SU-DHL-6 (cell line): ENCODE data around the gene KCNJ15.

Experiments
- H2AFZ ChIP-seq: fragments of 200-600 bp; sonication (generic); 2 replicates; pipeline ENCODE4 v1.6.1; 2014; ENCODE audit warnings: low read depth, mild to moderate bottlenecking, moderate library complexity, mixed read lengths, antibody characterized with exemption, low read length; ENCODE audit not compliant: severe bottlenecking
- H3F3A ChIP-seq: fragments of 200-600 bp; shearing (Covaris generic); 2 replicates; pipeline ENCODE4 v1.6.0; 2016; ENCODE audit warnings: antibody characterized with exemption, mild to moderate bottlenecking; ENCODE audit not compliant: insufficient read depth
- H3K27ac ChIP-seq: fragments of 200-600 bp; sonication (generic); 2 replicates; pipeline ENCODE4 v1.5.1; 2016; ENCODE audit warnings: low read depth, mild to moderate bottlenecking, low read length, moderate library complexity, mixed read lengths
- H3K27me3 ChIP-seq: fragments of 200-600 bp; sonication (generic), shearing (Covaris generic); 2 replicates; pipeline ENCODE4 v1.6.0; 2014; ENCODE audit warnings: mild to moderate bottlenecking, low read length
- H3K36me3 ChIP-seq: fragments of 200-600 bp; sonication (generic); 2 replicates; pipeline ENCODE4 v1.6.1; 2014; ENCODE audit warnings: mild to moderate bottlenecking, low read length, mixed read lengths
- H3K4me2 ChIP-seq: fragments of 300-600, 200-600 bp; shearing (Covaris generic), sonication (generic); 2 replicates; pipeline ENCODE4 v1.6.0; 2014; ENCODE audit warnings: low read length, low read depth, mild to moderate bottlenecking; ENCODE audit not compliant: poor library complexity, severe bottlenecking
- H3K4me3 ChIP-seq: fragments of 200-600 bp; sonication (generic); 2 replicates; pipeline ENCODE4 v1.5.1; 2014; ENCODE audit warnings: antibody characterized with exemption, low read length, mild to moderate bottlenecking, mixed read lengths; ENCODE audit not compliant: insufficient read depth, poor library complexity, severe bottlenecking
- H3K79me2 ChIP-seq: fragments of 200-600 bp; sonication (generic); 2 replicates; pipeline ENCODE4 v1.6.1; 2014; ENCODE audit warnings: mild to moderate bottlenecking, low read length, moderate library complexity; ENCODE audit not compliant: insufficient read depth
- H3K9ac ChIP-seq: fragments of 200-600 bp; sonication (generic); 2 replicates; pipeline ENCODE4 v1.7.0; 2014; ENCODE audit warnings: mild to moderate bottlenecking, low read length
- H3K9me2 ChIP-seq: fragments of 200-600 bp; sonication (generic); replicated peaks from 2 replicates; pipeline ENCODE4 v1.6.1; 2014; ENCODE audit warnings: low read length; ENCODE audit not compliant: insufficient read depth
- H3K9me3 ChIP-seq: fragments of 200-600 bp; sonication (generic); 2 replicates; pipeline ENCODE4 v1.6.1; 2014; ENCODE audit warnings: low read length, mixed read lengths; ENCODE audit not compliant: insufficient read depth
- H4K20me1 ChIP-seq: fragments of 200-600 bp; sonication (generic); 2 replicates; pipeline ENCODE4 v1.6.1; 2014; ENCODE audit warnings: low read depth, mild to moderate bottlenecking, antibody characterized with exemption, low read length, moderate library complexity, mixed read lengths
- CTCF ChIP-seq: fragments of 200-600 bp; sonication (generic); IDR thresholded peaks from one replicate; pipeline ENCODE4 v1.5.1; 2017; ENCODE audit warnings: antibody characterized with exemption, mild to moderate bottlenecking, low read length, moderate library complexity; ENCODE audit not compliant: insufficient read depth, poor library complexity, severe bottlenecking
- EZH2phosphoT487 ChIP-seq: fragments of 200-600 bp; sonication (generic), shearing (Covaris generic); conservative IDR thresholded peaks from 2 replicates; pipeline ENCODE4 v1.6.1; 2018; ENCODE audit warnings: mild to moderate bottlenecking, antibody characterized with exemption, low read length, moderate library complexity, mixed read lengths

KCNJ15 gene

DNA sequence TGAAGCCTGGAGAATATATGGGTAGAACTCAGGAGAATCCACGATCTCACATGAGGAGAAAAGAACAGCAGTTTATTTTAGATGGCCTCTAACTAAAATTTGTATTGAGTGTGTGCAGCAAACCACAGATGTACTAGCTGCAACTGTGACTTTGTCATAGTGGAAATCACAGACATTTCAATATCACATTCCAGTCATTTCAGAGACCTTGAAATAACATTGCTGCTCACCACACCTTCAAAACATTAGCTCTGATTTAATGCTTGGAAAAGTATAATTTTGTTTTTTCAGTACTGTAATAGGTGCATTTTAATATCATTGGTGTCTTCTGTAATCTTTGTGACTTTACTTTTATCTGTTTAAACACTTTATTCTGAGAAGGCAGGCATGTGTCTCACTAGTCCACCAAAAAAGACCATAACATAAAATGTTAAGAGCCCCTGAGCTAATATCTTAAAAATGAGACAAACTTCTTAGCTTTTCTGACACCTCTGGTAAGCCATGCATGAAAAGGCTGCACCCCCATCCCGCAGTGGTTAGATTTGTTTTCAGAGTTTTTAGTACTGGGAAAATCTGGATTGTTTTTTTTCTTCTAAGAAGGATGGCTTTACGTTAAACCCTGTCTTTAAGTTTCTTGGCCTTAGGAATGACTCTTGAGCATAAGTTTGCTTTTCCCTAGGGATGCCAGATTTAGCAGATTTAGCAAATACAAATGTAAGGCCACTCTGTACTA, 30.1 kb downstream of the KCNJ15 start:
- H3K4me2 ChIP-seq: no peak overlapping the region
- H3K27ac ChIP-seq: no peak overlapping the region
- no peak overlapping the region for H3K4me3 ChIP-seq
- no peaks in the 10 kb centered on the region for H3K79me2 ChIP-seq
- H4K20me1 ChIP-seq: no peaks in the 10 kb centered on the region
- no peak overlapping the region for H2AFZ ChIP-seq
- no peak overlapping the region for H3K9ac ChIP-seq
- no peaks in the 10 kb centered on the region for H3F3A ChIP-seq
- no peaks in the 10 kb centered on the region for H3K9me3 ChIP-seq
- TF ChIP-seq EZH2phosphoT487: no peak
- TF ChIP-seq CTCF: no peak
- no peaks in the 10 kb centered on the region for H3K9me2 ChIP-seq
- no peaks in the 10 kb centered on the region for H3K36me3 ChIP-seq
- no peaks in the 10 kb centered on the region for H3K27me3 ChIP-seq

- Histone ChIP-seq H3K36me3 (no peaks in the 10 kb centered on the region), H3K4me2 (no peak overlapping the region), H3K4me3 (no peak overlapping the region), H3K9me3 (no peaks in the 10 kb centered on the region), H3K9me2 (no peaks in the 10 kb centered on the region), H3F3A (no peaks in the 10 kb centered on the region), H3K27ac (no peak overlapping the region), H3K27me3 (no peaks in the 10 kb centered on the region), H3K79me2 (no peaks in the 10 kb centered on the region), H2AFZ (no peak overlapping the region), H3K9ac (no peak overlapping the region), H4K20me1 (no peaks in the 10 kb centered on the region)
- TF ChIP-seq CTCF: no peak
- TF ChIP-seq EZH2phosphoT487: no peak
Observed at GRCh38 chr21:38287476-38287875, 30.7 kb downstream of the KCNJ15 start.

GRCh38 chr21:38289705-38290485, 33.1 kb downstream of the KCNJ15 start:
- no peak overlapping the region for H2AFZ ChIP-seq
- no peak overlapping the region for H3K9ac ChIP-seq
- TF ChIP-seq CTCF: no peak
- no peak for TF ChIP-seq EZH2phosphoT487
- H3K9me2 ChIP-seq: no peaks in the 10 kb centered on the region
- H3K36me3 ChIP-seq: no peaks in the 10 kb centered on the region
- no peaks in the 10 kb centered on the region for H4K20me1 ChIP-seq
- H3K4me2 ChIP-seq: no peak overlapping the region
- H3K27ac ChIP-seq: no peak overlapping the region
- no peaks in the 10 kb centered on the region for H3K9me3 ChIP-seq
- no peaks in the 10 kb centered on the region for H3K79me2 ChIP-seq
- H3K4me3 ChIP-seq: no peak overlapping the region
- H3K27me3 ChIP-seq: no peaks in the 10 kb centered on the region
- no peaks in the 10 kb centered on the region for H3F3A ChIP-seq
